Measurements from ENCODE around the gene KCNAB1. TPM values are rescaled to one million over a fixed set of nuclear protein-coding genes. Genes with fewer than 3 reads are reported as not detected.

Gene KCNAB1
- total RNA-seq, 3 donors from 2014 or later = 3.9 to 8.3 (median 5.4) TPM

DNA sequence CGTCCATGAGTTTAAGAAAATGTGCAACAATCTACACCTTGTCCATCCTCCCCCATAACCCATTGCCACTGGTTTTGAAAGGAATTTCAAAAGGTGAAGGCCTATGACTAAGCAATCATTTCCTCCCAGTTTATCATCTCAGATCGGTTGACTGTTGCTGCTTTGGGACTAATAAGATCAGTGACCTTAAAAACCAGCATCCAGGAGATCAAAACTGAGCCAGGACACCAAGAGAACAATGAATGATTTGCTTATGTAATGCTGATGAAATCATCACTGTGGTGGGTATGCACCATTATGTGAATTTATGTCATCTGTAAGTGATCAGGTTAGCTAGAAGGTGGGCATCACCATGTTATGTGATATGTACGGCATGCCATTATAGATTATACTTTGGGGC is 239.0 kb downstream of the KCNAB1 start:
- no peak overlapping the region for H3K4me3 ChIP-seq

DNA sequence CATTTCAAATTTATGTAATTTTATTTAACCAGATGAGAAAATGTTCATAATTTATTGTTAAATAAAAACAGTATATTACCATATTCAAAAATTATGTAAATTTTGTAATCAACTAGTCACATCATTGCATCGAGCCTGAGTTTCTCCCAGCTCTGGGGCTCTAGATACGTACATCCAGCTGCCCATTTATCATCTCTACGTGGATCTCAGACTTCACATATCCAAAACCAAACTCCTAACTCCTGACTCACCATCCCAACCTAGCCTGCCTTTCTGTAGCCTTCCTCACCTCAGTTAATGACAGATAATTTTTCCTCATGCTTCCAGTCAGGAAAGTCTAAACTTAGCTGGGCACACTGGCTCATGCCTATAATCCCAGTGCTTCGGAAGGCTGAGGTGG is 239.7 kb downstream of the KCNAB1 start:
- intact Hi-C loops (cut with DNase I; ENCODE audit: low total_unique reads) = no loop called here

More for the DNA sequence above, 239.0 kb downstream of the KCNAB1 start:
- H3K9me3 ChIP-seq = no peaks in the 10 kb centered on the region
- DNase-seq (ENCODE audit: low spot score in 2 of 2) = no peak
- TF ChIP-seq, protein P1, sequence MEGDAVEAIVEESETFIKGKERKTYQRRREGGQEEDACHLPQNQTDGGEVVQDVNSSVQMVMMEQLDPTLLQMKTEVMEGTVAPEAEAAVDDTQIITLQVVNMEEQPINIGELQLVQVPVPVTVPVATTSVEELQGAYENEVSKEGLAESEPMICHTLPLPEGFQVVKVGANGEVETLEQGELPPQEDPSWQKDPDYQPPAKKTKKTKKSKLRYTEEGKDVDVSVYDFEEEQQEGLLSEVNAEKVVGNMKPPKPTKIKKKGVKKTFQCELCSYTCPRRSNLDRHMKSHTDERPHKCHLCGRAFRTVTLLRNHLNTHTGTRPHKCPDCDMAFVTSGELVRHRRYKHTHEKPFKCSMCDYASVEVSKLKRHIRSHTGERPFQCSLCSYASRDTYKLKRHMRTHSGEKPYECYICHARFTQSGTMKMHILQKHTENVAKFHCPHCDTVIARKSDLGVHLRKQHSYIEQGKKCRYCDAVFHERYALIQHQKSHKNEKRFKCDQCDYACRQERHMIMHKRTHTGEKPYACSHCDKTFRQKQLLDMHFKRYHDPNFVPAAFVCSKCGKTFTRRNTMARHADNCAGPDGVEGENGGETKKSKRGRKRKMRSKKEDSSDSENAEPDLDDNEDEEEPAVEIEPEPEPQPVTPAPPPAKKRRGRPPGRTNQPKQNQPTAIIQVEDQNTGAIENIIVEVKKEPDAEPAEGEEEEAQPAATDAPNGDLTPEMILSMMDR (IDR thresholded peaks at IDR 0.05) = no peak
- TF ChIP-seq POLR2AphosphoS5 (IDR thresholded peaks at IDR 0.05) = no peak
- TF ChIP-seq POLR2A (IDR thresholded peaks at IDR 0.05) = no peak
- H3K4me1 ChIP-seq = no peaks in the 10 kb centered on the region
- no peaks in the 10 kb centered on the region for H3K27me3 ChIP-seq
- intact Hi-C loops (cut with DNase I; ENCODE audit: low total_unique reads) = no loop called here
- no peak overlapping the region for H3K27ac ChIP-seq
- H3K36me3 ChIP-seq = no peaks in the 10 kb centered on the region

DNA sequence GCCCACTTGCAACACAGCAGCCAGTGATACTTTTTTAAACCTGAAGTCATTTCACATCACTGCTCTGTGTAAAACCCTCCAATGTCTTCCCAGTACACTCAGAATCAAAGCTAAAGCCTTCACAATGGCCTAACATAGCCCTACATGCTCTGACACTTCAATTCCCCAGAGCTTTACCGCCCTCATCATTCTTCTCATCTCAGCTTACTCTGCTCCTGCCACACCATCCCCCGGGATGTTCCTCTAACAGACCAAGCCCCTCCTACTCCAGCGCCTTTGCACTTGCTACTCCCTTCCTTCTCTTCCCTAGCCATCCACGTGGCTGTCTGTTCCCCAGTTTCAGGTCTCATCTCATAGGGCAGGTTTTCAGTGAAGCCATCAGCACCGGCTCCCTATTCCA is 240.6 kb downstream of the KCNAB1 start:
- Histone ChIP-seq H3K27me3 (no peaks in the 10 kb centered on the region), H3K4me3 (no peak overlapping the region), H3K4me1 (no peaks in the 10 kb centered on the region), H3K27ac (no peak overlapping the region), H3K36me3 (no peaks in the 10 kb centered on the region), H3K9me3 (no peaks in the 10 kb centered on the region)
- DNase-seq (ENCODE audit: low spot score in 2 of 2) = no peak
- no peak for TF ChIP-seq POLR2A (IDR thresholded peaks at IDR 0.05)
- TF ChIP-seq POLR2AphosphoS5 (IDR thresholded peaks at IDR 0.05) = no peak
- TF ChIP-seq, protein P1 (IDR thresholded peaks at IDR 0.05) = no peak
- intact Hi-C loops (cut with DNase I; ENCODE audit: low total_unique reads) = no loop called here

More for the DNA sequence above, 239.7 kb downstream of the KCNAB1 start:
- H3K4me1 ChIP-seq = no peaks in the 10 kb centered on the region
- no peak overlapping the region for H3K4me3 ChIP-seq
- no peak for TF ChIP-seq POLR2A (IDR thresholded peaks at IDR 0.05)
- TF ChIP-seq POLR2AphosphoS5 (IDR thresholded peaks at IDR 0.05) = no peak
- TF ChIP-seq, protein P1 (IDR thresholded peaks at IDR 0.05) = no peak
- H3K27ac ChIP-seq = no peak overlapping the region
- H3K36me3 ChIP-seq = no peaks in the 10 kb centered on the region
- no peaks in the 10 kb centered on the region for H3K27me3 ChIP-seq
- no peaks in the 10 kb centered on the region for H3K9me3 ChIP-seq
- no peak for DNase-seq (ENCODE audit: low spot score in 2 of 2)

DNA sequence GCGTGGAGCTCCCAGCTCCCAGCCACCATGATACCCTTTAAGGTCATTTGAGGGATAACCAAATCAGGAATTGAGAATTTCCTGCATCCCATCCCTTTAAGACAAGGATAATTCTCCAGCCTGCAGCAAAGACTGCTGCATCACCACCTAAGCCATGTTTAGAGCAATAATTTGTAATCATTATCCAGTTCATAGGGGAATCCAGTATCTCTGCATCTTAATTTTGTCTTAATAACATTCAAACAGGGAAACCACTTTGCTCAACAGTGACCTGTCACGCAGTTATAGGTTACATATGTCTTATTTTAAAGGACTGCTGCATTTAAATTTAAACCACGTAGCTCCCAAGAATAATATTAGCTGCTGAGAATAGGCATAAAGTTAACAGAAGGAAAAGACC is 246.2 kb downstream of the KCNAB1 start:
- intact Hi-C loops (cut with DNase I; ENCODE audit: low total_unique reads) = no loop called here
- Histone ChIP-seq H3K4me1 (no peaks in the 10 kb centered on the region), H3K9me3 (no peaks in the 10 kb centered on the region), H3K36me3 (no peaks in the 10 kb centered on the region), H3K4me3 (no peak overlapping the region), H3K27ac (no peak overlapping the region), H3K27me3 (no peaks in the 10 kb centered on the region)
- TF ChIP-seq POLR2A (IDR thresholded peaks at IDR 0.05) (no peak), POLR2AphosphoS5 (IDR thresholded peaks at IDR 0.05) (no peak)
- TF ChIP-seq, protein P1 (IDR thresholded peaks at IDR 0.05) = no peak
- no peak for DNase-seq (ENCODE audit: low spot score in 2 of 2)

DNA sequence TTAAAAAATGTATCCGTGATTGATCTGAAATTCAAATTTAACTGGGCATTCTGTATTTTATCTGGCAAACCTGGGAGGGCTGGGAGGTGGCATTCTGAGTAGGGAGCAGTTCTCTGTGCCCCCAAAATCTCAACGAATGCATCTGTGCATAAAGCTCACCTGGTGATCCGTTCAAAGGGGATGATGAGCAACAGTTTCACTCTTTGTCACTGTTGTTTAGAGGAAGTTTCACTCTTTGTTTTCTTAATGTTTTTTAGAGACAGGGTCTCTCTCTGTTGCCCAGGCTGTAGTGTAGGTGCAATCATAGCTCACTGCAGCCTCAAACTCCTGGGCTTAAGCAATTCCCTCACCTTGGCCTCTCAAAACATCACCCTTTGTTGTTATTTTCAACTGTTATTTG is 247.8 kb downstream of the KCNAB1 start:
- Histone ChIP-seq H3K36me3 (no peaks in the 10 kb centered on the region), H3K27ac (no peak overlapping the region), H3K9me3 (no peaks in the 10 kb centered on the region), H3K27me3 (no peaks in the 10 kb centered on the region), H3K4me1 (no peaks in the 10 kb centered on the region), H3K4me3 (no peak overlapping the region)
- no peak for TF ChIP-seq POLR2AphosphoS5 (IDR thresholded peaks at IDR 0.05)
- no peak for TF ChIP-seq POLR2A (IDR thresholded peaks at IDR 0.05)
- TF ChIP-seq, protein P1 (IDR thresholded peaks at IDR 0.05) = no peak
- intact Hi-C loops (cut with DNase I; ENCODE audit: low total_unique reads) = no loop called here
- DNase-seq (ENCODE audit: low spot score in 2 of 2) = no peak

All from breast epithelium (tissue), 4 donors.